NCI-H1417 (cell line): ENCODE results near the gene HS6ST1.

Experiments used
- DNase-seq, 3 experiments: peaks; one replicate each; lab custom pipeline; 2025; lab: John Stamatoyannopoulos, UW

HS6ST1 gene

DNA sequence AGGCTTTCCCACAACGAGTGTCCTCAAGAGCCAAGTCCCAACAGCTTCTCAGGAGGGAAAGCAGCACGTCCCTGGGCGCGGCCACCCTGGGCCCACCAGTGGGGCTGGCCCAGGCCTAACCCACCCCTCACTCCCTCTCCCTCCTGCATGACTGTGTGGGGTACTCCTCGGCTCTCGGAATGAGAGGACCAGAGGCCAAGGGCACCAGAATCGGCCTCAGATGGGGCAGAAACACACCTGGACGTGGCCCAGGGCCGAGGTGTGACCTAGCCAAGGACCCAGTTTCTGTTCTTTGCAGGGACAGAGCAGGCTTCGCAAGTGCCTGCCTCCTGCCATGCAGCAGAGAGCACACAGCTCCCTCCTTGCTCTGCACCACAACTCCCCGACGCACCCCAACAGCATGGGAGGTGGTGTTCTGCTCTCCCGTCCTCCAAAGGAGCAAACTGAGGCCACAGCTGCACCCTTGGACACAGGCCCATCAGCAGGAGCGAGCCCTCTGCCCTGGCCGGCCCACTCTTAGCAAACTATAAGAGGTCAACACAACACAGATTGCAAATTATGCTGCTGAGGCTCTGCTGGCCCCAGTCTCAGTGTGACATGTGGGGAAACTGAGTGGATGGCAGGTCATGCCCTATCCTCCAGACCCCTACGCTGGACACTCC is 19.7 kb downstream of the HS6ST1 start:
- no peak for DNase-seq

DNA sequence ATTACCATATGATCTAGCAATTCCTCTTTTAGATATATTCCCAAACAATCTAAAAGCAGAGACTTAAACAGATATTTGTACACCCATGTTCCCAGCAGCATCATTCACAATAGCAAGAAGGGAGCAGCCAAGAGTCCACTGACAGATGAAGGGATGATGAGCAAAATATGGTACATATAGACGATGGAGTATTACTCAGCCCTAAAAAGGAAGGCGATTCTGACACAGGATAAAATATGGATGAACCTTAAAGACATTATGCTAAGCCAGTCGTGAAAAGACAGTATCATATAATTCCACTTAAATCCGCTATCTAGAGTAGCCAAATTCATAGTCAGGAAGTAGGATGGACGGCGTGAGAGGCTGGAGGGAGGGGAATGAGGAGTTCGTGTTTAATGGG is 20.4 kb downstream of the HS6ST1 start:
- no peak for DNase-seq

DNA sequence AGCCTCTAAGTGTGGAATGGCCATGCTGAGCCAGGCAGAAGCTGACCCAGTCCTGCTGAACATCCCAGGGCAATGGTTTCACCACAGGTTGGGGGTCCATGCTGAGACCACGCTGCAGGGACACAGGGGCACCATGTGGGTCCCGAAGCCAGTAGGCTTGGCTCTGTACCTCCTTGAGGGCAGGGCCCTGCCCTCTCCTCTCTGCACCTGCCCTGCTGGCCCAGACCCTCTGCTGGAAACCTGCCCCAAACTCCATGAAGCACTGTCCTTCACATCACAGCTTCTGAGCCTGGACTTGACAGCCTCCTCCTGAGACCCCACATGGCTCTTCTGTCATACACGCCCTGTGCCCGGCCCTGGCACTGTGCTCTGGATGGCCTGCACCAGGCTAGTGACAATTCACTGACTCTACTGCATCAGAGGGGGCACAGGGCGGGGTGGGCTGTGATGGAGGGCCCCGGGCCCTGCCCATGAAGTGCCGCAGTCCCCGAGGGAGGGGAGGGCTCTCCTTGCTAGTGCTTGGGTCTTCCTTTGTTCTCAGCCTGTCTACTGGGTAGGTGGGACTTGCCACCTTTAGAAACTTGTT is 24.7 kb downstream of the HS6ST1 start:
- no peak for DNase-seq

GRCh38 chr2:128293426-128293755 is 25.3 kb downstream of the HS6ST1 start:
- no peak for DNase-seq

DNA sequence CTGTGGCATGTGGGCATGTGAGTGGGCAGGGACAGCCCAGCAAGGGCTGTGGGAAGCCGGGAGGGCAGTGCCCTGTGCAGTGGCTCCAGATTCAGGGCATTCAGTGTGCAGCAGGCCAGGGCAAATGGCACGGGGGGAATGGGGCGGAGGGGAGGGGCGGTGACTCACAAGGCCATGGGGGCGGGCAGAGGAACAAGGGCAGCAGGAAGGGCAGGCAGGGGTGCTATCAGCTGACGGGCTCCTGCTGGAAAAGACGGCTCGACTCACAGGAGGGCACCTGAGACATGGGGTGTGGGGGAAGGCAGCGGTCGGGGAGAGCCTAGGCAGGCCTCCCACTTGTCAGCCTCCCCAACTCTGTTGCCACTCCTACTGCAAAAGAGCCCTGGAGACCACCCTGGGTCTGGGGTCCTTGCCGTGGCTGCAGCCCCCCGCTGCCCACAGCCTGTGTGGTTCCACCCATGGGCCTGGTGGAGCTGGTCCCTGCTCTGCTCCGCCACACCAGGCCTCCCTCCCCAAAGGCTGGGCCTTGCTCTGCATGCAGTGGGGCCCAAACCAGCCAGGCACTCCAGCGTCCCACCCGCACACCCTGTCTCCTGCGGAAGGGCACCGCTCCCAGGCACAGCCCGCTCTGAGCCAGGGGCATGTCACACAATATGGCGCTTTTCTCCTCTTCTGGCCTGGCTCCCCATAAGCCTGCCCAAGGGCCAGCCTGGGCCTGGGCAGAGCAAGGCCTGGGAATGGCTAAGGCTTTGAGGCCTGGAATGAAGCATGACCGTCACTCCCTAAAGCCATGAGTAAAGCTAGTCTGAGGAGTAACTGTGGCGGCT is 25.9 kb downstream of the HS6ST1 start:
- no peak for DNase-seq

- DNase-seq: no peak
These were observed 26.6 kb downstream of the HS6ST1 start for GRCh38 chr2:128291844-128292598.

- DNase-seq: peak in 1 of 3 experiments; percentile 19
These were observed 27.4 kb downstream of the HS6ST1 start for GRCh38 chr2:128291161-128291843.

GRCh38 chr2:128290356-128290755 is 28.3 kb downstream of the HS6ST1 start:
- no peak for DNase-seq

DNA sequence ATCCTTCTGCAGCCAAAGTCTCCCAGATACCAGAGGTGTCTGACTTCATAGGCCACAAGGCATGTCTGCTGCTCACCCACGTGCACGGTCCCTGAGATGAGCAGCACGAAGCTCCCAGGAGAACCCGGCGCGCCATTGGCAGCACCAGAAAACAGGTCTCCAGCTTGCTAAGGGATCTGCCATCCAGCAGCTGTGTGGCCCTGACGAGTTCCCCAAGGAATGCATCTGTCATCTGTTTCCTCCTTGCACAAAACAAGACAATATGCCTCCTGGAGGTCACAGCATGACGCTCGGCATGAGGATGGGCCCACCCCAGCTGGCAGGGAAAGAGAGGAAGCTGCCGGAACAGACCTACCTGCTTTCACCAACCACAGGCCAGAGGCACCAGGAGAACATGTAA is 29.2 kb downstream of the HS6ST1 start:
- DNase-seq: peak in 1 of 3 experiments; percentile 8

GRCh38 chr2:128288781-128289180 is 29.9 kb downstream of the HS6ST1 start:
- DNase-seq: no peak

DNA sequence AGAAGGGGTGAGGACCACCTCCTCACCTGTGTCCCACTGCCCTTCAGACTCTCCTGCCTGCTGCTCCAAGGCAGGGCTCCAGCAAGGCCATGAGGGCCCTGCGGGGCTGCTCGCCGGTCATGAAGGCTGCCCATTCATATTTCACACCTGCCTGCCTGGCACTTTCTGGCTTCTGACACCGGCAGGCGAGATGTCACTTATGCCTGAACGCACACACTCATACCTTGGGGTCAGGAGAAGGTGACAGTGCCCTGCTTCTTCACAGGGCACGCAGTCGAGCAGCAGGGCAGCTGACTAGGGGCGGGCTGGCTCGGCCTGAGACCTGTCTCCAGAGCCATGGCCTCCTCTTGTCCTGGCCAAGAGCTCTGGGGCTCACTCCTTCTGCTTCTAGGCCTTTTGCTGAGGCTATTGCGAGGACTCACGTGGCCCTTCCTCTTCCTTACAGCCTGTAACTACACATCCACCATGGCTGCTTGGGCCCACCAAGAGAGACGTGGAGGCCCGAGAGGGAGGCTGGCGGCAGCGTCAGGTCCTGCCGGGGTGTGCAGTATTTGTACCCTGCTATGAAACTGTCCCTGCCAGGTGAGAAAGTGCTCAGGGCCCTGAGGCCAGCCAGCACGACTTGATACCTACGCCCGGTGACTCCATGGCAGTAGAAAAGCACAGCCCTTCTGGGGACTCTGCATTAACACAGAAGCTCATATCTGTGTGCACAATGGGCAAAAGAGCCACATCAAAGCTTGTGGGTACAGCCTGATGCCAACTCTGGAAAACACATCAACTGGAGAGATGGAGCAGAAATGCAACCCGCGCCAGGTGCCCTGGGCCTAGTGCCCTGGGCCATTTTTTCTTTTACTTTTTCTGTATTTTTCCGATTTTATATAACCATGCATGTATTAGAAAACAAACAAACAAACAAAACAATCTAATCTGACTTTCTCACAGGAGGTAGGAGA is 30.6 kb downstream of the HS6ST1 start:
- no peak for DNase-seq

- DNase-seq: no peak
These were observed 31.5 kb downstream of the HS6ST1 start for GRCh38 chr2:128286905-128287779.

- no peak for DNase-seq
These were observed 32.5 kb downstream of the HS6ST1 start for GRCh38 chr2:128286011-128286721.

DNA sequence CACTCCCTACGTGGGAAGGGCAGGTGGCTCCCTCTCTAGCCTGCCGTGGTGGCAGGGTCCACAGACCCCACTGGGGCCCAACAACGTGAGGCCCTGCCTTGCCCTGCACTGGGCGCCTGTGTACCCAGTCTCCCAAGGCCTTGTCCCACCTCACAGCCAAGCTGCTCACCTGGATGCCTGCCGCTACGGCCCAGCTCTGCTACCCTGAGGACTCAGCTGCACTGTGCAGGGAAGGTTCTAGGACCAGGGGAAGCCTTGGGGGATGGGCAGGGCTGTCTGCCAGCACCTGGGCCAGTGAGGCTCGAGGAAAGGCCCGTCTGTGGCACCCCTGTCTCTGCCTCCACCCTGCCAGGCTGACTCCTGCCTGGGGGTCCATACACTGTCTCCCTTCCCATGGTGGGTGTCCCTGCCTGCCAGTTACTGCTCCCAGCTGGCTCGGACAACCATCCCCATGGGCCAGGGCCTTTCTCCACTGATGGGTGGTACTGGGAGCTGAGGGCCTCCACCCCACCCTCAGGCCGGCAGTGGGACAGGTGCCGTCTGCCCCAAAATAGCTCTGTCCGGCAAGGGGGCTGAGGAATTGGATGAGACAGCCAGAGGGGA is 33.2 kb downstream of the HS6ST1 start:
- no peak for DNase-seq

- DNase-seq: no peak
These were observed 33.8 kb downstream of the HS6ST1 start for GRCh38 chr2:128284841-128285240.

DNA sequence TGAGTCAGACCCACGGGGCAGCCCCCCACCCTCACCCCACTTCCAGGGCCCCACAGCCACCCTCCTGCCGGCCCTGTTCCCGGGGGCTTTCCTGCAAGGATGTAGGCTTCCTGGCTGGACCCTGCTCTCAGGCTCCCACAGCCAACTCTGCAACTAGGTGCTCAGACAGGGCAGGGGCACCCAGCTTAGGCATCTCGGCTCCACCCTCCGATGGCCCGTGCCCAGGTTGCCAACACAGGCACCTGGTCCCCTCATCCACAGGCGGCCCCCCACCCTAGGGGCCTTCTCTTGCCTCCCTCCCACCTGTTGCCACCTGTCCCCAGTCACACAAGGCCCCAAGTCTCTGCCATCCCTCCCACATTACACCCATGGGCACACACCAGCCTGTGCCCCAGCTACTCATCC is 34.6 kb downstream of the HS6ST1 start:
- no peak for DNase-seq

GRCh38 chr2:128282976-128283810 is 35.5 kb downstream of the HS6ST1 start:
- DNase-seq: no peak
